ENCODE results near the gene ZNF484.
"Not testable (repeated sequence)": the region's sequence is repeated elsewhere in the genome, so short reads cannot be mapped to it uniquely, and the experiment has no call there.

The ZNF484 gene

DNA sequence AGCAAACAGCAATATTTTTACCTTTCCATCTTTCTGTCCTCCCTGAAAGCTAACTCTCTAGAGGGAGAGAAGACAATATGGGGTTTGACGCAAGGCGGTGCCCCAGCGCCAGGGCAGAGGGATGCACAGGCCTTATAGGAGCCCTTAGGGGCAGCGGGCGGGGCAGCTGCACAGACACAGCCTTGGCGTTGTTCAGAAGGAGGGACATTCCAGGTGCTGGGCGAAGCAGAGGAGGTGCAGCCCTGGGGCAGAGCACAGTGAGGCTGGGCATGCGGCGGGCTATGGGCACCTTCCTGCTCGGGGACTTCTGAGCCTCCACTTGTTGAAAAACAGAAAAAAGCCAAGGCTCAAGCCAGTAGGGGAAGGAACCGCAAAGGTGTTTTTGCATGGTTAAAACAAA lies 79.5 kb downstream of the ZNF484 start:
- Histone ChIP-seq H3K4me3 (no peak overlapping the region), H3K27ac (no peak overlapping the region)

- H3K4me3 ChIP-seq, H3K27ac ChIP-seq: not testable (repeated sequence)
Measured at GRCh38 chr9:92796337-92796804, 81.5 kb downstream of the ZNF484 start.

DNA sequence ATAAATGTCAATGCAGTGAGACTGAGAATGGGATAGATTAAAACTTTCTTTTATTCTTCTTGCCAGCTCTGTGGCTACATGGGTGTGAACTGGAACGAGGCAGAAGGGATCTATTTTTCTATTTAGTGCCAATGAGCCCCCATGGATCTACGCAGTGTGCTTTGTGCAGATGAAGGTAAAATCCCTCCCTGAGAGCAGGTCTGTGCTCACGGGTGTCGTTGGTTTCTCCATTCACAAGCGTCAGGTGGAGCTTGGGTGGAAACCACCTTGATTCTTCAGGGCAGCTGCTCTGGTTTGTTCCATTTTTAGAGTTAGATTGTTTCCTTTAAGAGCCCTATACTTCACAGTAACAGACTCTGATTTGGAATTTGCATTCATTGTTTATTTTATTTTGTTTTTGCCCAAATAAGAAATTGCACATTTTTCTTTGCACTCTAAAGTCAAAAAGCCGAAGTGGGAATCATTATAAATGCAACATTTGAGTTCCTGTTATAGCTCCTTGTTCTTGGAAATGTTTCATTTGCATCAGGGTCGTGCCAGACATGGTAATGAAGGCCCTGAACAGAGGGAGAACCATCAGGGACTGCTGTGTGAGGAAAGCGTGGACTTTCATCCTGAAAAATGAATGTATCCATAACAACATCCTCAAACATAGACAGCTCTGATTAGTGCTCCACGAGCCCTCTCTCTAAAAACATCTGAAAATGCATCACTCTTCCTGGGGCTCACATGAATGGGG lies 82.1 kb downstream of the ZNF484 start:
- no peak overlapping the region for H3K27ac ChIP-seq
- no peak overlapping the region for H3K4me3 ChIP-seq

Measured in skin epidermis (tissue), 12 donors.